HL-60 (cell line): ENCODE results near the gene TAOK3.

Experiments used
- DNase-seq, 2 experiments: peaks; one replicate each; pipeline ENCODE4 v3.0.0-alpha.2; 2010 to 2020; ENCODE audit warnings: low read depth in 1 of 2, low spot score in 1 of 2
- H3K27ac ChIP-seq: fragments of 250-450 bp; sonication (Bioruptor Pico); replicated peaks from 2 replicates; pipeline ENCODE4 v1.5.1; 2020; ENCODE audit warnings: mild to moderate bottlenecking, moderate library complexity
- H3K27me3 ChIP-seq: fragments of 250-450 bp; sonication (Bioruptor Pico); 2 replicates; pipeline ENCODE4 v1.5.1; 2021; ENCODE audit warnings: mild to moderate bottlenecking, moderate library complexity; ENCODE audit not compliant: insufficient read depth, poor library complexity, severe bottlenecking
- H3K4me3 ChIP-seq: replicated peaks from 2 replicates; pipeline ENCODE4 v1.5.1; 2011; ENCODE audit warnings: mild to moderate bottlenecking, control low read depth, low read length; ENCODE audit not compliant: insufficient read depth
- GABPA ChIP-seq: IDR thresholded peaks from 2 replicates; pipeline ENCODE4 v1.6.1; 2012; ENCODE audit warnings: low read depth
- POLR2AphosphoS5 ChIP-seq: IDR thresholded peaks from 2 replicates; pipeline ENCODE4 v1.6.1; 2012; ENCODE audit warnings: low read depth
- SPI1 ChIP-seq: IDR thresholded peaks from 2 replicates; pipeline ENCODE4 v1.6.1; 2012; ENCODE audit warnings: low read depth, mild to moderate bottlenecking, borderline replicate concordance
- TF ChIP-seq, protein P1 (sequence below): IDR thresholded peaks from one replicate; pipeline ENCODE4 v1.5.1; 2011; ENCODE audit warnings: low read length, control low read depth, inconsistent platforms; ENCODE audit not compliant: insufficient read depth
- TF ChIP-seq, protein P2 (sequence below): IDR thresholded peaks from 2 replicates; pipeline ENCODE4 v1.6.1; 2012; ENCODE audit warnings: low read depth; ENCODE audit not compliant: insufficient replicate concordance

The TAOK3 gene

DNA sequence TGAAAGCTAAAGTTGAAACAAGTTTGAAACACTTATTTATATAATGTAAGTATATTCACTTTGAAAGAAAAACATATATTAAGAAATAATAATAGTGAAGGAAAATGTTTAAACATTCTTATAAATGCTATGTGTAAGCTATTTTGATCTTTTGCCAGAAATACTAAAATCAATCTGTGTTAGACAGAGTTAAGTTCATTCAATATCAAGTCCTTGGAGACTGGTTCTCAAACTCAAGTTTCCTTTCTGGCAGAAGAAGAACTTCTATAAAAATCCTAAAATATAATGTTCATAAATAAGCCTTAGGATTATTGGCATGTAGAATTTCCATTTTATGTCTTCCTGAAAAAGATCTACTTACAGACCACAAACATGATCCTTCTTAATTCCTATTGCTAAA, 45.3 kb downstream of the TAOK3 start:
- TF ChIP-seq SPI1 (no peak), POLR2AphosphoS5 (no peak), GABPA (no peak)
- TF ChIP-seq, protein P1, sequence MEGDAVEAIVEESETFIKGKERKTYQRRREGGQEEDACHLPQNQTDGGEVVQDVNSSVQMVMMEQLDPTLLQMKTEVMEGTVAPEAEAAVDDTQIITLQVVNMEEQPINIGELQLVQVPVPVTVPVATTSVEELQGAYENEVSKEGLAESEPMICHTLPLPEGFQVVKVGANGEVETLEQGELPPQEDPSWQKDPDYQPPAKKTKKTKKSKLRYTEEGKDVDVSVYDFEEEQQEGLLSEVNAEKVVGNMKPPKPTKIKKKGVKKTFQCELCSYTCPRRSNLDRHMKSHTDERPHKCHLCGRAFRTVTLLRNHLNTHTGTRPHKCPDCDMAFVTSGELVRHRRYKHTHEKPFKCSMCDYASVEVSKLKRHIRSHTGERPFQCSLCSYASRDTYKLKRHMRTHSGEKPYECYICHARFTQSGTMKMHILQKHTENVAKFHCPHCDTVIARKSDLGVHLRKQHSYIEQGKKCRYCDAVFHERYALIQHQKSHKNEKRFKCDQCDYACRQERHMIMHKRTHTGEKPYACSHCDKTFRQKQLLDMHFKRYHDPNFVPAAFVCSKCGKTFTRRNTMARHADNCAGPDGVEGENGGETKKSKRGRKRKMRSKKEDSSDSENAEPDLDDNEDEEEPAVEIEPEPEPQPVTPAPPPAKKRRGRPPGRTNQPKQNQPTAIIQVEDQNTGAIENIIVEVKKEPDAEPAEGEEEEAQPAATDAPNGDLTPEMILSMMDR: no peak
- TF ChIP-seq, protein P2, sequence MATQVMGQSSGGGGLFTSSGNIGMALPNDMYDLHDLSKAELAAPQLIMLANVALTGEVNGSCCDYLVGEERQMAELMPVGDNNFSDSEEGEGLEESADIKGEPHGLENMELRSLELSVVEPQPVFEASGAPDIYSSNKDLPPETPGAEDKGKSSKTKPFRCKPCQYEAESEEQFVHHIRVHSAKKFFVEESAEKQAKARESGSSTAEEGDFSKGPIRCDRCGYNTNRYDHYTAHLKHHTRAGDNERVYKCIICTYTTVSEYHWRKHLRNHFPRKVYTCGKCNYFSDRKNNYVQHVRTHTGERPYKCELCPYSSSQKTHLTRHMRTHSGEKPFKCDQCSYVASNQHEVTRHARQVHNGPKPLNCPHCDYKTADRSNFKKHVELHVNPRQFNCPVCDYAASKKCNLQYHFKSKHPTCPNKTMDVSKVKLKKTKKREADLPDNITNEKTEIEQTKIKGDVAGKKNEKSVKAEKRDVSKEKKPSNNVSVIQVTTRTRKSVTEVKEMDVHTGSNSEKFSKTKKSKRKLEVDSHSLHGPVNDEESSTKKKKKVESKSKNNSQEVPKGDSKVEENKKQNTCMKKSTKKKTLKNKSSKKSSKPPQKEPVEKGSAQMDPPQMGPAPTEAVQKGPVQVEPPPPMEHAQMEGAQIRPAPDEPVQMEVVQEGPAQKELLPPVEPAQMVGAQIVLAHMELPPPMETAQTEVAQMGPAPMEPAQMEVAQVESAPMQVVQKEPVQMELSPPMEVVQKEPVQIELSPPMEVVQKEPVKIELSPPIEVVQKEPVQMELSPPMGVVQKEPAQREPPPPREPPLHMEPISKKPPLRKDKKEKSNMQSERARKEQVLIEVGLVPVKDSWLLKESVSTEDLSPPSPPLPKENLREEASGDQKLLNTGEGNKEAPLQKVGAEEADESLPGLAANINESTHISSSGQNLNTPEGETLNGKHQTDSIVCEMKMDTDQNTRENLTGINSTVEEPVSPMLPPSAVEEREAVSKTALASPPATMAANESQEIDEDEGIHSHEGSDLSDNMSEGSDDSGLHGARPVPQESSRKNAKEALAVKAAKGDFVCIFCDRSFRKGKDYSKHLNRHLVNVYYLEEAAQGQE: no peak
- DNase-seq: no peak
- Histone ChIP-seq H3K4me3 (no peak overlapping the region), H3K27me3 (no peaks in the 10 kb centered on the region), H3K27ac (peak overlapping the region; percentile 93)

DNA sequence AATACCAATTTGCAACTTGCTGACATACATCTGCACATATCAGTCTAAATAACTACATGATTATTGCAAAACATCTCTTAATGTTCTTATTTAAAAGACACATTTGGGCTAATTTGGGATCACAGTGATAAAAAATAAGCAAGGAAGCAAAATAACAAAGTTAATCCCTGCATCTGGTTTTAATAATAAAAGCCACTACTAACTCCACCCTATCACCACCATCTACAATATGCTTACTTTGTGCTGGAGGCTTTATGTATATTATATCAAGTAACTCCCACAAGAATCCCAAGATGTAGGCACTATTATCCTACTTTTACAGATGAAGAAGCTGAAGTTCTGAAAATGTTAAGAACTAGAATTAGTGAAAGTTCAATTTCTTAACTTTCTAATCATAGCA, 45.7 kb downstream of the TAOK3 start:
- H3K27me3 ChIP-seq: no peaks in the 10 kb centered on the region
- DNase-seq: no peak
- no peak for TF ChIP-seq SPI1
- TF ChIP-seq, protein P1: no peak
- TF ChIP-seq, protein P2: no peak
- no peak for TF ChIP-seq POLR2AphosphoS5
- TF ChIP-seq GABPA: no peak
- no peak overlapping the region for H3K4me3 ChIP-seq
- H3K27ac ChIP-seq: peak overlapping the region; percentile 93

DNA sequence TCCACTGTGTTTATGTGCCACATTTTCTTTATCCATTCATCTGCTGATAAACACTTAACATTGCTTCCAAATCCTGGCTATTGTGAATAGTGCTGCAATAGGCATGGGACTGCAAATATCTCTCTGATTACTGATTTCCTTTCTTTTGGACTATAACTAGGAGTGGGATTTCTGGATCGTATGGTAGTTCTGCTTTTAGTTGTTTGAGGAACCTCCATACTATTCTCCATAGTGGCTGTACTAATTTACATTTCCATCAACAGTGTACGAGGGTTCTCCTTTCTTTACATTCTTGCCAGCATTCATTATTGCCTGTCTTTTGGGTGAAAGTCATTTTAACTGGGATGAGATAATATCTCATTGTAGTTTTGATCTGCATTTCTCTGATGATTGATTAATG, 47.6 kb downstream of the TAOK3 start:
- H3K27ac ChIP-seq: no peak overlapping the region
- H3K27me3 ChIP-seq: no peaks in the 10 kb centered on the region
- TF ChIP-seq, protein P2: no peak
- TF ChIP-seq, protein P1: no peak
- TF ChIP-seq SPI1 (no peak), POLR2AphosphoS5 (no peak), GABPA (no peak)
- no peak for DNase-seq
- no peak overlapping the region for H3K4me3 ChIP-seq
